Kidney glomerular epithelial cell (primary cell): Measurements from ENCODE around the gene B3GAT1.
"Not testable (repeated sequence)": the region's sequence is repeated elsewhere in the genome, so short reads cannot be mapped to it uniquely, and the experiment has no call there.

ENCODE experiments used
- DNase-seq: peaks from one replicate; lab custom pipeline; 2025; lab: John Stamatoyannopoulos, UW

Gene B3GAT1

DNA sequence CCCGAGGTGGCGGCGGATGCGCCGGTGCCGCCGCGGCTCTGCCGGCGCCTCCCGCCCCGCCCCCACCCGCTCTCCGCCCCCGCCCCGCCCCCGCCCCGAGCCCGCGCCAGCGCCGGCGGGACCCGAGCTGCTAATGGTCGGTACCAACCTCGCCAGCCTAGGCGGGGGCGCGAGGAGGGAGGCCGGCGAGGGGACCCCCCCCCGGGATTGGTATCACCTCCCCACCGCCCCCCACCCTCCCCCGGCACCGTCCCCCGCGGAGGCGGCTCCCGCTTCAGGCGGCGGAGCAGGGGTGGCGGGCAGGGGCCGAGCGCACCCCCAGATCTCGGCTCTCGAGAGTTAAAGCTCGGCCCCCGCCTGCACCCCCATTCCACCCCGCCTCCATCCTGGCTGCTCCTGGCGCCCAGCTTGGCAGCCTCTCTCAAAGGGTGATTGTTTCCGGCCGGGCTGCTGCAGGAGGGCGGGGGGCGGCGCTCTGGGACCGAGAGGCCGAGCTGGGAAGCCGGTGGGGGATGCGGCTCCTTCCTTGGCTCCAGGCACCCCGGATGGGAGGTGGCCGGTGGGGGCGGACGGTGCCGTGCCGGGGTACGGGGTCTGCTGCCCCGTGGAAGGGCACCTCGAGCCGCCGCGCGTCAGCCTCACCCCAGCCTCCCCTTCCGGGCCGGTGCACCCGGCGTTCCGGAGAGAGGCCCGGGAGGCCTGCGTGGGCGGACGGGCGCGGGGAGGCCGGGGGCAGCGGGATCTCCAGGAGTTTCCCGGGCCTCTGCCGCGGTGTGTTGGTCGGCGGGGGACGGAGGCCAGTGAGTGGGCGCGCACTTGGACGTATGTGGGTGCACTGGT is at the start of gene B3GAT1:
Gene B3GAT1, minus strand, starts transcription at position 40 of the 840 bp plus-strand sequence. CDS start 24,583 bp downstream, outside the sequence.
- no peak for DNase-seq

GRCh38 chr11:134461621-134462020 is 49.6 kb upstream of the B3GAT1 start:
- no peak for DNase-seq

- no peak for DNase-seq
Measured at GRCh38 chr11:134460881-134461280, 48.8 kb upstream of the B3GAT1 start.

- no peak for DNase-seq
Measured at GRCh38 chr11:134460062-134460561, 48.1 kb upstream of the B3GAT1 start.

GRCh38 chr11:134459246-134460061 is 47.4 kb upstream of the B3GAT1 start:
- DNase-seq = no peak

DNA sequence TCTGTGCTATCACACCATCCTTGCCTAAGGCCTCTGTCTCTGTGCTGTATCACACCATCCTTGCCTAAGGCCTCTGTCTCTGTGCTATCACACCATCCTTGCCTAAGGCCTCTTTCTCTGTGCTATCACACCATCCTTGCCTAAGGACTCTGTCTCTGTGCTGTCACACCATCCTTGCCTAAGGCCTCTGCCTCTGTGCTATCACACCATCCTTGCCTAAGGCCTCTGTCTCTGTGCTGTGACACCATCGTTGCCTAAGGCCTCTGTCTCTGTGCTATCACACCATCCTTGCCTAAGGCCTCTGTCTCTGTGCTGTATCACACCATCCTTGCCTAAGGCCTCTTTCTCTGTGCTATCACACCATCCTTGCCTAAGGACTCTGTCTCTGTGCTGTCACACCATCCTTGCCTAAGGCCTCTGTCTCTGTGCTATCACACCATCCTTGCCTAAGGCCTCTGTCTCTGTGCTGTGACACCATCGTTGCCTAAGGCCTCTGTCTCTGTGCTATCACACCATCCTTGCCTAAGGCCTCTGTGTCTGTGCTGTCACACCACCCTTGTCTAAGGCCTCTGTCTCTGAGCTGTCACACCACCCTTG is 45.5 kb upstream of the B3GAT1 start:
- DNase-seq = not testable (repeated sequence)

- no peak for DNase-seq
Measured at GRCh38 chr11:134455516-134455915, 43.5 kb upstream of the B3GAT1 start.

- no peak for DNase-seq
Measured at GRCh38 chr11:134454146-134454690, 42.2 kb upstream of the B3GAT1 start.

DNA sequence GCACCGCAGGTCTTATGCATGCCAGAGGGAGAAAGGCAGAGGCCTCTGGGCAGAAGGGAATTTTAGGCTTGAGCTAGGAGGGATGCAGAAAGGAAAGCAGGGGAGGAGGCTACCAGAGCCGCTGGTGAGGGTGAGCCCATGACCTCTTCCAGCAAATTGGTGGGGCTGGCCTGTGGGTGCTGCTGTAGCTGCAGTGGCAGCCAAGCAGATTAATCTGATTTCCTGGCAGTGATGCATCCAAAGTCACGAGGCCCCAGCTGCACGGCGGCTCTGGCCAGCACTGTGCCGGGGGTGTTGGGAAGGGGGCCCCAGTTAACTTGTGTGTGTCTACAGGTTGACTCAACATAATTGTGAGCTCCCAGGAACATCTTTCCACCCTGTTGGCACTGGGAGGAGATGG is 41.4 kb upstream of the B3GAT1 start:
- no peak for DNase-seq

DNA sequence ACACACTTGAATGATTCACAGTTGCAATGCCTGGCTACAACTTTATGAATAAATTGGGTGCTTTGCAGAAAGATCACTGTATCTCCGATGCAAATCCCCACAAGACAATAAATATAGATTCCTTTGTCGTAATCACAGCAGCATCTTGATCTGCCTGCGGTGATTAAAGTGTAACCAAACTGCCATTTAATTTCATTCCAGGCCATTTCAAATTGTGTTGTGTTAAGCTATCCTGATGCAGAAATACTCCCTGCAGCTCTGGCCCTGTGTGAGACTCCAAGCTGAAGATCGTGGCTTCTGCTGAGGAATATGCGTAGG is 40.8 kb upstream of the B3GAT1 start:
- no peak for DNase-seq

GRCh38 chr11:134452026-134452837 is 40.2 kb upstream of the B3GAT1 start:
- DNase-seq = no peak

- DNase-seq = no peak
Measured at GRCh38 chr11:134450186-134450585, 38.1 kb upstream of the B3GAT1 start.

- no peak for DNase-seq
Measured at GRCh38 chr11:134449713-134450112, 37.7 kb upstream of the B3GAT1 start.

- DNase-seq = no peak
Measured at GRCh38 chr11:134449051-134449450, 37.0 kb upstream of the B3GAT1 start.

GRCh38 chr11:134447696-134448095 is 35.7 kb upstream of the B3GAT1 start:
- DNase-seq = no peak

DNA sequence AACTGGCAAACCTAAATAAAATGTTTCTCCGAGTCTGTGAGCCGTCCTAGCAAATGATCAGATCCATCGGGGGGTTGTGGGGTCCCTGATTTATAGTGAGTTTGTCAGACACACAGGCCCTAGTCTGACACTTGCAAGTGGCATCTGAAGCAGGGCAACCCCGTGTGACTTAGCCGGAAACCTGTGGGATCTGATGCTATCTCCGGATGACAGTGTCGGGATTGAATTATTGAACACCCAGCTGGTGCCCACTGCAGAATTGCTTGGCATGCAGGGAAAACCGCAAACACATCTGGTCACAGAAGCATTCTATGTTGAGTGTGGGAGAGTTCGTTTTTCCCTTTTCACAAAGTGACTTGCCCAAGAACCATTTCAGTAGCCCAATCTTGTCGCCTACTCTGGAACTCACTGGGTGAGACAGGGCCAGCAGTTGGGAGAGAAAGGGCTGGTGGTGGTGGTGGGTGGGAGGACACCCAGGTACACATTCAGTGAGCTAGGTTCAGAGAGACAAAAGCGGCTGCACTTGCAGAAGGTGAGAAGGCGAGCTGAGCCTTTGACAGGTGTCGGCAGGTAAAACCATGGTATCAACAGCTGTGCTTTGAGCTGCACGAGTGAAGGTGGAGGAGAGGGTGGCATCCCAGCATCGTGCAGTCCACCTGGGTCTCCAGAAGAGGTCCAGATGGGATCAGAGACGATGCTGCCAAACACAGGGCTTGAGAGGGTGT is 33.7 kb upstream of the B3GAT1 start:
- DNase-seq = no peak

- DNase-seq = not testable (repeated sequence)
Measured at GRCh38 chr11:134444160-134445108, 32.4 kb upstream of the B3GAT1 start.

DNA sequence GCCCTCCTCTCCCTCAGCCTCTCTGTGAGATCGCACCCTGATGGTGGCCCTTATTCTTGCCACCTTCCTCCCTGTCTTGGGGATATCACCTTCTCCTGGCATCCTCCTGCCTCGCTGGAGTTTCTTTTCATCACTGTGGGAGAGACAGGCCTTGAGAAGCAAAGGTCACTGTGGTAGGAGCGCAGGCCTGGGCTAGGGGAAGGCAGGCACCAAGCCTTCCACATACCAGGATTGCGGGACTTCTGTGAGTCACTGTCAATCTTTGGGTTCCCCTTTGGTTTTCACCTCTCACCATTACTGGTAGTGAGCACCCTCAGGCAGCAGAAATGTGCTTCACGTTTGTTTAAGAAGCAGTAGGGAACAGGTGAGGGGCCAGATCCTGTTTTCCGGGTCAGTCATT is 31.2 kb upstream of the B3GAT1 start:
- DNase-seq = no peak

DNA sequence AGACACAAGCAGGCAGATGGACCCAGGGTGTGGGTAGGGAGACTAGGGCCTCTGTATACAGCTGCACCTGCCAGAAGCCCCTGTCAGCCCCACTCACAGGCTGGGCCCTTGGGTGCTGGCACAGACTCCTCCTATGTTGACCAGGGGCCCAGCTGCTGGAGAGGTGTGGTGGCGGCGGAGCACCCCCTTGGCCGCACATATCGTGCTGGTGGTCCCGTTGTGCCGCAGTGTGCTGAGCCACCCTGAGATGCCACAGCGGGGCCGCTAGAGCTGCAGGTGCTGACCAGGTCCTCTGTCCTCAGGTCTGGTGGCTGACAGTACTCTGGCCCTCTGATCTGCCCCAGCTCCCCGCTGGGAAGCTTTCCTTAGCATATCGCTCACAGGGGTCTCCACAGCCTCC is 30.2 kb upstream of the B3GAT1 start:
- DNase-seq = no peak

GRCh38 chr11:134441706-134442105 is 29.7 kb upstream of the B3GAT1 start:
- DNase-seq = no peak
